H9 (cell line): ENCODE measurements around the gene FCN2. TPM values are rescaled to one million over a fixed set of nuclear protein-coding genes. Genes with fewer than 3 reads are reported as not detected.

Experiments used
- DNase-seq: peaks from one replicate; pipeline ENCODE4 v3.0.0-alpha.2; 2017
- H2AFZ ChIP-seq: one replicate; pipeline ENCODE4 v1.6.1; 2013; ENCODE audit warnings: mild to moderate bottlenecking, low read length, control low read depth, moderate library complexity
- H2AK5ac ChIP-seq: 2 replicates; pipeline ENCODE4 v1.6.1; 2013; ENCODE audit warnings: low read length, control low read depth, mixed read lengths; ENCODE audit not compliant: insufficient read length
- H2BK120ac ChIP-seq: one replicate; pipeline ENCODE4 v1.6.1; 2013; ENCODE audit warnings: low read depth, mild to moderate bottlenecking, low read length, control low read depth, inconsistent platforms; ENCODE audit not compliant: poor library complexity, severe bottlenecking
- H2BK12ac ChIP-seq: 2 replicates; pipeline ENCODE4 v1.6.1; 2013; ENCODE audit warnings: low read length, control low read depth, mixed read lengths, low read depth; ENCODE audit not compliant: insufficient read length
- H2BK15ac ChIP-seq: 2 replicates; pipeline ENCODE4 v1.6.1; 2013; ENCODE audit warnings: low read depth, low read length, control low read depth
- H2BK20ac ChIP-seq: one replicate; pipeline ENCODE4 v1.6.1; 2013; ENCODE audit warnings: low read depth, mild to moderate bottlenecking, low read length, control low read depth, inconsistent platforms; ENCODE audit not compliant: poor library complexity, severe bottlenecking
- H2BK5ac ChIP-seq: 2 replicates; pipeline ENCODE4 v1.6.1; 2013; ENCODE audit warnings: low read length, control low read depth, mixed read lengths; ENCODE audit not compliant: insufficient read length
- H3K14ac ChIP-seq: 2 replicates; pipeline ENCODE4 v1.6.1; 2013; ENCODE audit warnings: low read length, control low read depth; ENCODE audit not compliant: insufficient read depth
- H3K18ac ChIP-seq: 2 replicates; pipeline ENCODE4 v1.6.1; 2013; ENCODE audit warnings: low read depth, mild to moderate bottlenecking, mixed read lengths, low read length, control low read depth; ENCODE audit not compliant: insufficient read length
- H3K23ac ChIP-seq: 2 replicates; pipeline ENCODE4 v1.6.1; 2013; ENCODE audit warnings: low read length, control low read depth, mixed read lengths, low read depth; ENCODE audit not compliant: insufficient read length
- H3K23me2 ChIP-seq: 2 replicates; pipeline ENCODE4 v1.6.1; 2013; ENCODE audit warnings: low read depth, mild to moderate bottlenecking, mixed read lengths, low read length, control low read depth; ENCODE audit not compliant: insufficient read length, poor library complexity, severe bottlenecking
- H3K27ac ChIP-seq: 2 replicates; pipeline ENCODE4 v1.5.1; 2013; ENCODE audit warnings: low read length, control low read depth, mixed read lengths, low read depth; ENCODE audit not compliant: insufficient read length
- H3K27me3 ChIP-seq: 2 replicates; pipeline ENCODE4 v1.6.1; 2013; ENCODE audit warnings: low read length, control low read depth, inconsistent platforms; ENCODE audit not compliant: insufficient read depth
- H3K4ac ChIP-seq: 2 replicates; pipeline ENCODE4 v1.6.1; 2013; ENCODE audit warnings: low read depth, mild to moderate bottlenecking, control low read depth, inconsistent platforms, low read length, moderate library complexity
- H3K4me1 ChIP-seq: 2 replicates; pipeline ENCODE4 v1.6.1; 2013; ENCODE audit warnings: low read length, control low read depth, inconsistent platforms; ENCODE audit not compliant: insufficient read depth
- H3K4me2 ChIP-seq: 2 replicates; pipeline ENCODE4 v1.6.1; 2013; ENCODE audit warnings: low read length, control low read depth, mixed read lengths; ENCODE audit not compliant: insufficient read length, insufficient read depth
- H3K56ac ChIP-seq: 2 replicates; pipeline ENCODE4 v1.6.1; 2013; ENCODE audit warnings: low read depth, mild to moderate bottlenecking, mixed read lengths, low read length, control low read depth; ENCODE audit not compliant: insufficient read length
- H3K79me1 ChIP-seq: 2 replicates; pipeline ENCODE4 v1.6.1; 2013; ENCODE audit warnings: low read depth, mild to moderate bottlenecking, moderate library complexity, low read length, control low read depth, inconsistent platforms; ENCODE audit not compliant: insufficient read depth, poor library complexity, severe bottlenecking
- H3K79me2 ChIP-seq: 2 replicates; pipeline ENCODE4 v1.6.1; 2013; ENCODE audit warnings: low read length, control low read depth, inconsistent platforms; ENCODE audit not compliant: insufficient read depth
- H3K9ac ChIP-seq: 2 replicates; pipeline ENCODE4 v1.6.1; 2013; ENCODE audit warnings: low read length, control low read depth, mixed read lengths; ENCODE audit not compliant: insufficient read length; ENCODE audit errors: extremely low read depth
- H3K9me3 ChIP-seq: one replicate; pipeline ENCODE4 v1.6.1; 2013; ENCODE audit warnings: low read depth, low read length, inconsistent platforms; ENCODE audit not compliant: control insufficient read depth
- H3T11ph ChIP-seq: one replicate; pipeline ENCODE4 v1.6.1; 2013; ENCODE audit warnings: mild to moderate bottlenecking, low read length, control low read depth, inconsistent platforms
- H4K20me1 ChIP-seq: one replicate; pipeline ENCODE4 v1.6.1; 2013; ENCODE audit not compliant: control insufficient read depth, insufficient read length, insufficient read depth
- H4K5ac ChIP-seq: 2 replicates; pipeline ENCODE4 v1.6.1; 2013; ENCODE audit warnings: low read depth, mild to moderate bottlenecking, mixed read lengths, low read length, control low read depth; ENCODE audit not compliant: insufficient read length
- H4K8ac ChIP-seq: replicated peaks from 2 replicates; pipeline ENCODE4 v1.6.1; 2013; ENCODE audit warnings: low read length, control low read depth, mixed read lengths, low read depth; ENCODE audit not compliant: insufficient read length
- H4K91ac ChIP-seq: 2 replicates; pipeline ENCODE4 v1.6.1; 2013; ENCODE audit warnings: low read depth, mild to moderate bottlenecking, moderate library complexity, mixed read lengths, low read length, control low read depth; ENCODE audit not compliant: insufficient read length
- H3K27ac Mint-ChIP-seq, 3 experiments: 2 replicates in 2 of 3; 3 replicates in 1 of 3; pipeline ENCODE4 v1.8.0; 2020 to 2021; ENCODE audit warnings: mixed read lengths in 3 of 3, mild to moderate bottlenecking in 1 of 3, moderate library complexity in 1 of 3
- H3K27me3 Mint-ChIP-seq: 2 replicates; pipeline ENCODE4 v1.8.0; 2021; ENCODE audit warnings: low read depth, mild to moderate bottlenecking, moderate library complexity, mixed read lengths
- H3K36me3 Mint-ChIP-seq, 3 experiments: 2 replicates in 2 of 3; 3 replicates in 1 of 3; pipeline ENCODE4 v1.8.0; 2020 to 2021; ENCODE audit warnings: low read depth in 3 of 3, mixed read lengths in 3 of 3; ENCODE audit not compliant: insufficient read depth in 1 of 3
- H3K4me1 Mint-ChIP-seq, 2 experiments: 2 replicates each; pipeline ENCODE4 v1.8.0; 2020; ENCODE audit warnings: mixed read lengths in 2 of 2
- H3K4me3 Mint-ChIP-seq, 2 experiments: 2 replicates in 1 of 2; 3 replicates in 1 of 2; pipeline ENCODE4 v1.8.0; 2020 to 2021; ENCODE audit warnings: mild to moderate bottlenecking in 2 of 2, mixed read lengths in 2 of 2, moderate library complexity in 1 of 2
- H3K9me3 Mint-ChIP-seq, 2 experiments: 2 replicates in 1 of 2; 3 replicates in 1 of 2; pipeline ENCODE4 v1.8.0; 2020; ENCODE audit warnings: mild to moderate bottlenecking in 2 of 2, mixed read lengths in 2 of 2, moderate library complexity in 1 of 2
- CTCF ChIP-seq: fragments of 200-600 bp; sonication (generic); conservative IDR thresholded peaks from 3 replicates; pipeline ENCODE4 v1.8.0; 2021; ENCODE audit warnings: antibody characterized with exemption, mild to moderate bottlenecking
- WGBS: extraction: QIAGEN DNeasy Blood & Tissue Kit; methylation state at CpG from one replicate; pipeline ENCODE4 v1.1.7; 2013; ENCODE audit warnings: missing lambda C conversion rate, low lambda C conversion rate, mixed read lengths; ENCODE audit not compliant: insufficient read length; ENCODE audit errors: extremely low coverage; 5-methylcytosine and 5-hydroxymethylcytosine counted together
- total RNA-seq: library from RNA; stranded (reverse); gene quantifications from 2 replicates; pipeline ENCODE4 v1.2.1, GENCODE V29; 2021

FCN2 gene
- total RNA-seq, 1 experiment from 2014 or later, result not detected

DNA sequence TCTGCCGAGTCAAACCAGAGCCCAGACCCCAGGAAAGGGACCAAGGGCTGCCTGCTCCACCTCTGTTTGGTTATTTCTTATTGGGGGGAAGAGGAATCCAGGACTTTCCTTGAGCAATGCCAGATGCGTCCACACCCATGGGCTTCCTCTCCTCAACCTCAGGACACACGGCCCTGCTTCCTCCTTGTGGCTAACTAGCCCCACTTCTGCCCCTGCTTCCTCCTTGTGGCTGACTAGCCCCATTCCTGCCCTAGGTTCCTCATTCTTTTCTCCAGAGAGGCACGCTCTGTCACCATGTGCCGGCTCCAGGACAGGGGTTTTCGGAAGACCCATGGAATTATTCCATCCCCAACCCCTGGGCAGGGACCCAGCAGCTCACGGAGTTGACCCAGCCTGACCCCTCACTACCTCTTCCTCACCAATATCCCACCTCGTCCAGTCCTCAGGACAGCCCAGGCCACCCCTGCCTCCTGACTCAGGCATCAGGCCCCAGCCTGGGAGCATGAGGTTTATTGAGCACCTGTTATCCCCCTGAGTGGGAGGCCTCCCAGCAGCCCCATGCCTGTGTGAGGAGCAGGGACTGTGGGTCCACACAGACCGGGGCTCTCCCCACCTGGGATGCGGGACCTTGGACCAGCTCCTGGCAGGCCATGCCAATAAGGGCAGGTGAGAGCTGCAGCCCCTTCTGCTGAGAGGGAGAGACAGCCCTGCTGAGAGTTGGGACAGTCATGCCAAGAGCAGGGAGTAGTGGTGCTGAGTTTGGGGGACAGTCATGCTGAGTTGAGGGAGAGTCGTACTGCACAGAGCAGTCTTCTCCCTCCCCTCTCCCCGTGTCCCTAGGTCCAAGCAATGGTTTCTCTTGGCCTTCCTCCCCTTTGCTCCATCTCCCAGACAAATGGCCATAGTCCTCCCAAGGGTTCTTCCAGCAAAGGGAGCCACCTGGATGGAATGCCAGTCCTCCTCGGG lies 48.9 kb downstream of the FCN2 start:
- Histone ChIP-seq H3K23me2 (no peaks in the 10 kb centered on the region), H4K91ac (no peak overlapping the region), H2BK120ac (no peak overlapping the region), H3K9ac (no peak overlapping the region), H3K79me2 (no peaks in the 10 kb centered on the region), H3K27ac (no peak overlapping the region), H3K23ac (no peak overlapping the region), H3K56ac (no peak overlapping the region), H3K4me1 (no peaks in the 10 kb centered on the region), H4K20me1 (no peaks in the 10 kb centered on the region), H2AK5ac (no peak overlapping the region), H3K14ac (no peak overlapping the region), H3K9me3 (no peaks in the 10 kb centered on the region), H3T11ph (no peak overlapping the region), H2BK20ac (no peak overlapping the region), H4K5ac (no peak overlapping the region), H2BK12ac (no peak overlapping the region), H2AFZ (no peak overlapping the region), H3K4ac (no peak overlapping the region), H3K27me3 (no peaks in the 10 kb centered on the region), H3K4me2 (no peak overlapping the region), H2BK15ac (no peak overlapping the region), H3K18ac (no peak overlapping the region), H2BK5ac (no peak overlapping the region), H4K8ac (no peak overlapping the region), H3K79me1 (no peaks in the 10 kb centered on the region)
- Mint-ChIP-seq H3K27ac (peak overlapping the region in 1 of 3 experiments; percentile 48; a peak in 3 of 7 replicates), H3K36me3 (no peaks in the 10 kb centered on the region; a peak in 1 of 7 replicates), H3K4me3 (no peak overlapping the region), H3K4me1 (peaks cover 4 to 15% of the 10 kb centered on the region in 2 experiments), H3K9me3 (no peaks in the 10 kb centered on the region; a peak in 1 of 5 replicates), H3K27me3 (peaks cover 4% of the 10 kb centered on the region)
- no peak for TF ChIP-seq CTCF
- no peak for DNase-seq
- no CpG with 5 or more reads among the region's 13 CpGs for WGBS
